NCI-H524 (cell line): ENCODE data around the gene HOXA2.
A peak's percentile ranks its signal among the peaks of the same experiment; 100 is the strongest.

Experiments used
- DNase-seq, 2 experiments: peaks; one replicate each; lab custom pipeline; 2025; lab: John Stamatoyannopoulos, UW

HOXA2 gene

DNA sequence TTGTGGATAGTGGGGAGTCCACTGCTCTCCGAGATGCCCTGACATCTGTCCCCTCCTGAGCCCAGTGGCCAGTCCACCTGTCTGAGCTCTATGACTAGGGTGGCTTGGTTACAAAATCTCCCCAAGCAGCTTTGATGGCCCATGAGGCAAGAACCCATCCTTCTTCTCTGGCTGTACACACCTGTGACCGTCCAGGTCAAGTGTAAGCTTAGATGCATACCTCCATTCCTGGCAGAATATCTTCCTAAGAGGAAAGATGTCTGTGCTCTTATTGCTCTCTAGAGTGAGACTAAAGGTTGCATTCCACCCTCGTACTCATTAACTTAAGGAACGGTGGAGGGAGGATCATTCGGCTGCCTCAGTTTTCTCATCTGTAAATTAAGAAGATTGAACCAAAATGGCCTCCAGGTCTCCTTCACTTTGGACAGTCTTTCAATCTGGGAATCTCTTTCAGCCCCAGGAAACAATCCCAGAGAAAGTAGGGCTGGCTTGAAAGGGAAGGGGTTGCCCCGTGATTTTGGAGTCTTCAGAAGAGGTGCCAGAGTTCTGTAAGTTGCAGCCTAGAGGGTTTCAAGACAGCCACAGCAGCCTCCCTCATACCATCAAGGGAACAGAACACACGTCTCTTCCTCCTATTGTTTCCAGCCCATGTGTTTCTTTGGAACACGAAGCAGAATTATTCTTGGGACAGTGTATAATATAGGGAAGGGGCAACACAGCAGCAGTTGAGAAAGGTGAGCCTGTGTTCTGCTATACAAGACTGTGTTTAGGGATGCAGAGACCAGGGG, 22.6 kb upstream of the HOXA2 start:
- DNase-seq, result no peak

DNA sequence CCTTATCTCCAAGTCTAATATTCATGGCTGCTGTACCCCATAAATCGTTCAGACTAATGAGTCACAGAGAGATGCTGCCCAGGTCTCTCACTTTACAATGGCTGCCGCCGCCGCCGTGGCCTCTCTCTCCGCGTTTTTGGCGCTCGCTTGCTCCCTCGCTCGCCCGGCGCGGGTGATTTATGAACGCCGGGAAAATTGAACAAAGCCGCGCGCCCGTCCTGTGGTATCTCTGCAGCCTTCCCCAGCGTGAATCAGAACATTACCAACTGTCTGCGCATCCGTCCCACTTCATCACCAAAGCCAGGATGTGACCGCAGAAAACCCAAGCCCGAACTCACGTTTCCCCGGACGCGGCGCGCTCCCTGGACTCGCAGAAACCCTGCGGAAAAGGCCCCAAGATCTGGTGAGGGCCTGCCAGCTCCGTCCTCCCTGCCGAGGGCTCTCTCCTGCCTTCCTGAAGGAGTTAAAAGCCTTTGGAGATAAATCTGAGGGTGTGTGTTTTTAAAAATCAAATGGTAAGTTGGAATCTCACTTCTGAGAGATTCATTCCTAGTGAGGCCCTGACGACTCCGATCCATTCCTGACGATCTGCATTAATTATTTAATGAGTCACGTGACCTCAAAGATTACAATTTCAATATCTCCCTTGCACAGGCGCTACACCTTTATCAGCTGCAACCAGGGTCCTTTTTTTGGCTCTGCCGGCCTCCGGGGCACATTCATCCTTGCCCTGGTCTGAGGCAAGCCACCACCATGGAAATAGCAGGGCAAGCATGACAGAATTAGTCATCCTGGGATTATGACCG, 21.8 kb upstream of the HOXA2 start:
- no peak for DNase-seq

DNA sequence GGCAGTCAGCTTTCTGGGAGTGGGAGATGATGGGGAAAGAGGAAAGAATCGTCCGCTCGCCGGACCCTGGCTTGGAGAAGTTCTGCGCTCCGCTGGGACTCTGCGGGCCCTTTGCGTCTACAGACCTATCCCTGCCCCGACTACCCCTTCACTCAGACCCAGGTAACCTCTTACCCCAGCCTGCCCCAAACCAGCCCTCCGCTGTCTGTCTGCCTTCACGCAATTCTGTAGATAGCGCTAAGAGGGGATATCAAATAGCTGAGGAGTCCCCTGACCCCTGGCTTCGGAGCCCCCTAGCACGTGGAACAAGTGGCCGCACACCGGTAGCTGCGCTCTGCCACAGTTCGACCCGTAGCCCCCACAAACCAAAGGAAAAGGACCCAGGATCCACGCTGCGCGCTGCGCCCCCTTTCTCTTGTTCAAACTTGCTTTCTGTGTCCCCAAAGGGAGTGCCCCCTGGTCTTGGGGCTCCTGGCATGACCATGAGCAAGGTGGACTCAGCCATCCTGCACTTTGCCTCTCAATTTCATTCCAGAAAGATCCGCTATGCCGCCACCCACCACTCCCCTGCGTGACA, 21.1 kb upstream of the HOXA2 start:
- DNase-seq, result no peak

GRCh38 chr7:27123007-27123476, 20.6 kb upstream of the HOXA2 start:
- DNase-seq, result no peak

DNA sequence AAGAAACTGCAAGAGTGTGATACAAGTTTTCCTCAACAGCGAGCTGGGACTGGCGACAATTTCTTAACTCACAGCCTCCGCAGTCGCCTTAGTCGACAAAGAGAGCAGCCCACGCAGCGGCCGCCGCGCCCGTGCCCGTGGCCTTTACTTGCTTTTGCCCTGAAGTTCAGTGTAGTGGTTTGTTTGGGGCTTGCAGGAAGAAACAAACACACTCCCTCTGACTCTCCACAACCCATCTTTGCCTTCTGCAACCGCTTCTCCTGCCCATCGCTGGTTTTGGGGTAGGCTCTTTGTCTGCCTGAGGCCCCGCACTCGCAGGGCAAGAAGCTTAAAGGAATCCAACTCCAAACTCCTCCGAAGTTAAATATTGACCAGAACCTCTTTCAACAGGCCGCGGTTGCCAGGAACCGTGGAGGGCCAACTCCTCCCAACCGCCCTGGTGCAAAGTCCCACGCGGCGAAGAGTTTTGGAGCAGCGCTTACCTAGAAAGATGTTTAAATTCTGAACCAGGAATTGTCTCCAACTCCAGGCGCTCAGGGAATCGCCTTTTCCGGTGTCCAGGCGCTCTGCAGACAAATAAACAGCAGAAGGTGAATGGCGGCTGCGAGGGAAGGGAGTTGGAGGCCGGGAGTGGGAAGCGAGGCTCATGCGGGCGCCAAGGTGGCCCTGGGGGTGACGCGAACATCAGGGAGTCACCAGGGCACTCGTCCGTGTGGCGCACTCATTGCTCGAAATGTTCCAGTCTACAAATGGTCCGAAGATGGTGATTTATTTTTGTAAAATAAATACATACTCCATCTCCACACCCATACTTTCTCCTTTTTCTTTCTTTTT, 19.8 kb upstream of the HOXA2 start:
- DNase-seq, result no peak

- DNase-seq, result no peak
Observed at GRCh38 chr7:27121684-27122076, 19.2 kb upstream of the HOXA2 start.

DNA sequence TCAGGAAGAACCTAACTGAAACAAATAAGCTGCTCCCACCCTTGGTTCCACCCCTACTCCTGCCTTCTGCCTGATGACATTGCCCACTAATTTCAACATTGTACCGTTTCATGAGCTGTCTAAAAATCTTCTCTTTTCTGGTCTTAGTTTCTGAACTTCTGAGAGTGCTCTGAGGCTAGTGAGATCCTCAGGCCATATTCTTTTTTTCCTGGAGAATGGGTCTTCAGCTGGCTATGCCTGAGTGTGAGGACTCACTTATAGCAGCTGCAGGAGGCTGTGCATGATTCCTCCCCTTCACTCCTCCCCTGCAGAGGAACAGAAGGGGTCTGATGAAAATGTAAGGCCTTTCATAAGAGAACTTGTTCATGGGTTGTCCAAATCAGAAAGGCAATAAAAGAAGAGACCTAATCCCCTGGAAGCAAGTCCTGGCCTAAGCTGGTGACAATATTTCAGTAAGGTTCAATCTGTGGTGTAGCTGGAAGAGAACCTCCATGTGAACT, 17.0 kb upstream of the HOXA2 start:
- no peak for DNase-seq

- DNase-seq, result no peak
Observed at GRCh38 chr7:27118580-27118979, 16.1 kb upstream of the HOXA2 start.

GRCh38 chr7:27117887-27118491, 15.5 kb upstream of the HOXA2 start:
- no peak for DNase-seq

GRCh38 chr7:27116962-27117886, 14.7 kb upstream of the HOXA2 start:
- DNase-seq, result no peak

- no peak for DNase-seq
Observed at GRCh38 chr7:27116031-27116961, 13.8 kb upstream of the HOXA2 start.

DNA sequence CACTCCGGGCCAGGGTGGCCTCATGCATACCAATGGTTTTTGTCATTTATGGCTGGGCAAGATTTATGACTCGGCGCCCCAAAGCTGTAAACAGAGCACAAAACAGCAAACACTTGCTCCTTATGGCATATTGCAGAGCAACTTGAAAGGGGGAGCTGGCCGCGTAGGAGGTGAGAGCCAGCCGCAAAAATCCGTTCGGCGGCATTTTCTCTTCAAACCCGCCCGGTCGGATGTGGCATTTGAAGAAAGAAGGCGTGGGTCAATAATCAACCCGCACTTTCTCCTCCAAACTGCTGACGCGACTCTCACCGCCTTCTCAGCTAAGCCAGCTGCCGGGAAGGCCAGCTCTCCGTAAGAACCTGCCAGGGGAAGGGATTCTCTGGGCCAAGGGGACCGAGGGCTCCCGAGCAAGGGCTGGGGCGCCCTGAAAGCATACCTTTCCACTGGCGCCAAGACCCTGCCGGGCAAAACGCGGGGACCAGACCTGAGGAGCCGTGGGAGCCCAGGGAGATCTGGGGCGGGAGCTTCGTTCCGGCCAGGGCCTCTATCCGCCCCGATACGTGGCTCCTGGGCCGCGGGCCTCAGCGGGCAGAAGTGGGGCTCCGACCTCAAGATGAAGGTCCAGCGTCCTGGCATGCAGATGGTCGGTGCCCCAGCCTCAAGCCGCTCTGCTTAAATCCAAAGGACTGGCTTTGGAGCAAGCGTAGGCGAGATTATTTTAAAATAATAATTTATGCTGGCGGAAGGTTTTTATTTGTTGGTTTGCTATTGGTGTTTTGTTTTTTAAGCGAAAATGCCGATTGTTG, 12.9 kb upstream of the HOXA2 start:
- DNase-seq, result no peak

DNA sequence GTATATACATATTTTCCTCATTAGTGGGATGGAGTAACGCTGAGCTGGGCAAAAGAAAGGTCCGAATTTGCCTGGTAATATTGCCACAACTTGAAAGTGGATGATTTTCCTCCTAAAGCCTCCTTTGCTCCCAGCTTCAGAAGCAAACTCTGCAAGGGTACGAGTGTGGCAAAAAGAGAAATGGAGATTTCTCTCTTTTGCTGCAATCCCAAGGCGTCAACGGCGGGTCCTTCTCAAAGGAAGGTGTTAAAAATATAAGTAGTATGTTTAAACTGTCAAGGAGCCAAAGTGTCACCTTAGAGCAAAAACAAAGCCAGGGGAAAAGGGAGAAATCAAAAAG, 12.4 kb upstream of the HOXA2 start:
- no peak for DNase-seq

GRCh38 chr7:27113991-27114769, 11.7 kb upstream of the HOXA2 start:
- DNase-seq, result peak; percentile 58 to 59

DNA sequence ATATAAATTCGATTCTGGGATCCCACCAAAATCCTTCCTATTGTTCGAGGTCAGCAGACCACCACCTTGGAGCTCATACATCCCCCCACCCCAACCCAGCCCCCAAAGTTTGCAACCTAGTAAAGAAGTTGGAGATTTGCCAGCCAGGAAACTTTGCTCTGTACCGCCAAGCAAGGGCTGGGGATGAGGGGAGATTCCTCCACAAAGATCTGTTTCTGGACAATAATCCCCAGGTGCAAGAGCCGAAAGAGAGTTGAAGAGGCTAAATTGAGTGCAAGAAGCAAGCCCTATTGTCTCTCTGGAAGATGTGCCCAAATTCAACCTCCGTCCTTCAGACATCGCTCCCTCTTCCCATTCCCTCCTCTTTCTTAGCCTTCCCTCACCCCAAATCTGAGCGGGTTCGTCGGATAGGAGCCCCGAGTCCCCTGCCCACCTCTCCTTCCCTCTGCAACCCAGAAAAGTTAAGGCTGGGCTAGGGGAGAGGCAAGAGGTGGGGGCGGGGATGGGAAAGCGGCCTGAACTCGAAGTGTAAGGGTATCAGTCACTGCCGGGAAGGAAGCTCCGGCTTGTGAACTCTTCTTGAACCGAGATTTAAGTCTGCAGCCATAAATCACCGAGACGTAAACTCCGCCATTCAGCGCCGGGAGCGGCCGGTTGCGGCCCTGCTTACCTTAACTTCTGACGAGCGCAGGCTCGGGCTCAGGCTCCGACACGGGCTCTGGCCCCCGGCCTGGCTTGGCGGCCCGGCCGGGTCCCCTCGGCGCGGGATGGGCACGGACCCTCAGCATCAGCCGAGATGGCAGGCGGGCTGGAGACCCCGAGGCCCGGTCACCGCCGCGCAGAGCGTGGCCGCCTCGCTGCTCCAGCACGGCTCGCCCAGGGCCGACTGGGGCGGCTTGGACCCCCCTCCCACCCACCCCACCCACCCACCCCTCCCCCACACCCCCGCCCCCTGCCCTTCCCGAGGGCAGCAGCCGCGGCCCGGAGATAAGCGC, 10.8 kb upstream of the HOXA2 start:
- peak; percentile 29 to 55 for DNase-seq

- DNase-seq, result no peak
Observed at GRCh38 chr7:27112361-27112760, 9.9 kb upstream of the HOXA2 start.
